Fibroblast of skin of abdomen (primary cell): ENCODE results near the gene HSPA2.
"Not testable (repeated sequence)": the region's sequence is repeated elsewhere in the genome, so short reads cannot be mapped to it uniquely, and the experiment has no call there.

Experiments used
- DNase-seq: peaks from one replicate; pipeline ENCODE4 v3.0.0-alpha.2; 2013

HSPA2 gene

GRCh38 chr14:64515053-64515452, 25.5 kb upstream of the HSPA2 start:
- DNase-seq, result no peak

- DNase-seq, result no peak
Observed at GRCh38 chr14:64516969-64517368, 23.6 kb upstream of the HSPA2 start.

- not testable (repeated sequence) for DNase-seq
Observed at GRCh38 chr14:64517667-64518066, 22.9 kb upstream of the HSPA2 start.

- DNase-seq, result no peak
Observed at GRCh38 chr14:64518229-64518628, 22.3 kb upstream of the HSPA2 start.

- DNase-seq, result no peak
Observed at GRCh38 chr14:64520699-64521098, 19.8 kb upstream of the HSPA2 start.

GRCh38 chr14:64522591-64523355, 17.8 kb upstream of the HSPA2 start:
- no peak for DNase-seq

GRCh38 chr14:64525354-64525753, 15.2 kb upstream of the HSPA2 start:
- no peak for DNase-seq

GRCh38 chr14:64531567-64531966, 9.0 kb upstream of the HSPA2 start:
- DNase-seq, result no peak

- DNase-seq, result peak; percentile 78
Observed at GRCh38 chr14:64536488-64537245, 3.9 kb upstream of the HSPA2 start.

GRCh38 chr14:64541261-64541971, 875 bp downstream of the HSPA2 start:
- peak; percentile 57 for DNase-seq

GRCh38 chr14:64541972-64542835, 1.7 kb downstream of the HSPA2 start:
- DNase-seq, result no peak

GRCh38 chr14:64542836-64543201, 2.3 kb downstream of the HSPA2 start:
- DNase-seq, result no peak

- no peak for DNase-seq
Observed at GRCh38 chr14:64544607-64545312, 4.2 kb downstream of the HSPA2 start.

- DNase-seq, result no peak
Observed at GRCh38 chr14:64549016-64549415, 8.5 kb downstream of the HSPA2 start.

GRCh38 chr14:64549791-64550620, 9.5 kb downstream of the HSPA2 start, which contains the start of gene PPP1R36:
TSS of gene PPP1R36 (plus strand) at chr14:64549961. CDS start at chr14:64549998, 37 bp downstream.
- peak; percentile 35 for DNase-seq

- no peak for DNase-seq
Observed at GRCh38 chr14:64550621-64551333, 10.2 kb downstream of the HSPA2 start.

- DNase-seq, result no peak
Observed at GRCh38 chr14:64554556-64554955, 14.0 kb downstream of the HSPA2 start.

- DNase-seq, result peak; percentile 88
Observed at GRCh38 chr14:64556526-64556925, 16.0 kb downstream of the HSPA2 start.

- DNase-seq, result not testable (repeated sequence)
Observed at GRCh38 chr14:64558216-64558615, 17.7 kb downstream of the HSPA2 start.

GRCh38 chr14:64561631-64562030, 21.1 kb downstream of the HSPA2 start:
- no peak for DNase-seq
